Memory B cell (primary cell): ENCODE data around the gene CNOT3.

Experiments
- ATAC-seq: fragments of 150-1000 bp; cut with Tn5 transposase; 2 replicates; pipeline ENCODE4 v1.10.0; 2021; ENCODE audit warnings: low read depth, mild to moderate bottlenecking, moderate library complexity
- DNase-seq, 2 donors: peaks; one replicate each; pipeline ENCODE4 v3.0.0; 2022; ENCODE audit warnings: low spot score in 2 of 2
- H3K27ac Mint-ChIP-seq: one replicate; pipeline ENCODE4 v1.8.0; 2022; ENCODE audit warnings: mild to moderate bottlenecking, moderate library complexity, mixed read lengths
- H3K27me3 Mint-ChIP-seq: one replicate; pipeline ENCODE4 v1.8.0; 2022; ENCODE audit warnings: mixed read lengths
- H3K36me3 Mint-ChIP-seq: one replicate; pipeline ENCODE4 v1.8.0; 2022; ENCODE audit warnings: mild to moderate bottlenecking, mixed read lengths
- H3K4me1 Mint-ChIP-seq: one replicate; pipeline ENCODE4 v1.8.0; 2022; ENCODE audit warnings: mixed read lengths
- H3K4me3 Mint-ChIP-seq: one replicate; pipeline ENCODE4 v1.8.0; 2022; ENCODE audit warnings: mild to moderate bottlenecking, moderate library complexity, mixed read lengths
- H3K9me3 Mint-ChIP-seq: one replicate; pipeline ENCODE4 v1.8.0; 2022; ENCODE audit warnings: mixed read lengths

Gene CNOT3

GRCh38 chr19:54133312-54133956 is 4.1 kb upstream of the CNOT3 start:
- peaks cover 4% of the 10 kb centered on the region for H3K36me3 Mint-ChIP-seq
- DNase-seq: no peak
- H3K27ac Mint-ChIP-seq: no peak overlapping the region
- H3K4me3 Mint-ChIP-seq: no peak overlapping the region
- no peak for ATAC-seq
- H3K9me3 Mint-ChIP-seq: no peaks in the 10 kb centered on the region
- H3K4me1 Mint-ChIP-seq: peaks cover 10% of the 10 kb centered on the region
- H3K27me3 Mint-ChIP-seq: peaks cover 2% of the 10 kb centered on the region

GRCh38 chr19:54133957-54134590 is 3.5 kb upstream of the CNOT3 start:
- DNase-seq (no peak), ATAC-seq (no peak)
- Mint-ChIP-seq H3K27me3 (peaks cover 2% of the 10 kb centered on the region), H3K36me3 (peaks cover 4% of the 10 kb centered on the region), H3K4me1 (peaks cover 16% of the 10 kb centered on the region), H3K4me3 (no peak overlapping the region), H3K27ac (no peak overlapping the region), H3K9me3 (no peaks in the 10 kb centered on the region)

GRCh38 chr19:54136086-54136863 is 1.3 kb upstream of the CNOT3 start:
- Mint-ChIP-seq H3K27ac (peak overlapping the region; percentile 95), H3K36me3 (peaks cover 4% of the 10 kb centered on the region), H3K27me3 (peaks cover 2% of the 10 kb centered on the region), H3K4me1 (peaks cover 23% of the 10 kb centered on the region), H3K4me3 (peak overlapping the region; percentile 84), H3K9me3 (no peaks in the 10 kb centered on the region)
- ATAC-seq (no peak), DNase-seq (no peak)

- Mint-ChIP-seq H3K36me3 (peaks cover 6% of the 10 kb centered on the region), H3K27me3 (peaks cover 2% of the 10 kb centered on the region), H3K4me1 (peaks cover 27% of the 10 kb centered on the region)
Observed at GRCh38 chr19:54136864-54137698, 481 bp upstream of the CNOT3 start.

GRCh38 chr19:54138489-54139256 is 1.1 kb downstream of the CNOT3 start:
- Mint-ChIP-seq H3K9me3 (no peaks in the 10 kb centered on the region), H3K4me1 (peaks cover 30% of the 10 kb centered on the region), H3K27ac (peak overlapping the region; percentile 95), H3K4me3 (peak overlapping the region; percentile 84), H3K36me3 (peaks cover 16% of the 10 kb centered on the region), H3K27me3 (peaks cover 2% of the 10 kb centered on the region)
- ATAC-seq (no peak), DNase-seq (no peak)

More at GRCh38 chr19:54136864-54137698, 481 bp upstream of the CNOT3 start:
- Mint-ChIP-seq H3K9me3 (no peaks in the 10 kb centered on the region), H3K4me3 (peak overlapping the region; percentile 84), H3K27ac (peak overlapping the region; percentile 95)
- ATAC-seq: peak; percentile 75
- DNase-seq: peak; percentile 91 to 97

GRCh38 chr19:54141356-54141755 is 3.8 kb downstream of the CNOT3 start:
- Mint-ChIP-seq H3K36me3 (peaks cover 29% of the 10 kb centered on the region), H3K9me3 (no peaks in the 10 kb centered on the region), H3K4me1 (peaks cover 33% of the 10 kb centered on the region), H3K27me3 (no peaks in the 10 kb centered on the region), H3K4me3 (no peak overlapping the region), H3K27ac (no peak overlapping the region)
- ATAC-seq: no peak
- DNase-seq: no peak

GRCh38 chr19:54142166-54142780 is 4.7 kb downstream of the CNOT3 start:
- ATAC-seq (no peak), DNase-seq (no peak)
- Mint-ChIP-seq H3K9me3 (no peaks in the 10 kb centered on the region), H3K27ac (peak overlapping the region; percentile 42), H3K27me3 (no peaks in the 10 kb centered on the region), H3K36me3 (peaks cover 35% of the 10 kb centered on the region), H3K4me3 (no peak overlapping the region), H3K4me1 (peaks cover 30% of the 10 kb centered on the region)

- peaks cover 44% of the 10 kb centered on the region for H3K36me3 Mint-ChIP-seq
- ATAC-seq (no peak), DNase-seq (no peak)
- H3K4me3 Mint-ChIP-seq: no peak overlapping the region
- peak overlapping the region; percentile 50 for H3K27ac Mint-ChIP-seq
- H3K27me3 Mint-ChIP-seq: no peaks in the 10 kb centered on the region
- H3K9me3 Mint-ChIP-seq: no peaks in the 10 kb centered on the region
- peaks cover 20% of the 10 kb centered on the region for H3K4me1 Mint-ChIP-seq
Observed at GRCh38 chr19:54145541-54146158, 8.1 kb downstream of the CNOT3 start.

GRCh38 chr19:54147676-54148075 is 10.1 kb downstream of the CNOT3 start:
- Mint-ChIP-seq H3K4me3 (no peak overlapping the region), H3K27me3 (no peaks in the 10 kb centered on the region), H3K27ac (no peak overlapping the region), H3K36me3 (peaks cover 45% of the 10 kb centered on the region), H3K4me1 (peaks cover 11% of the 10 kb centered on the region), H3K9me3 (no peaks in the 10 kb centered on the region)
- DNase-seq (no peak), ATAC-seq (no peak)

GRCh38 chr19:54148158-54148557 is 10.6 kb downstream of the CNOT3 start:
- ATAC-seq (no peak), DNase-seq (no peak)
- no peaks in the 10 kb centered on the region for H3K27me3 Mint-ChIP-seq
- no peaks in the 10 kb centered on the region for H3K9me3 Mint-ChIP-seq
- H3K4me3 Mint-ChIP-seq: no peak overlapping the region
- no peak overlapping the region for H3K27ac Mint-ChIP-seq
- peaks cover 42% of the 10 kb centered on the region for H3K36me3 Mint-ChIP-seq
- peaks cover 11% of the 10 kb centered on the region for H3K4me1 Mint-ChIP-seq

- DNase-seq (no peak), ATAC-seq (no peak)
- Mint-ChIP-seq H3K4me3 (no peak overlapping the region), H3K9me3 (no peaks in the 10 kb centered on the region), H3K36me3 (peaks cover 39% of the 10 kb centered on the region), H3K27me3 (no peaks in the 10 kb centered on the region), H3K4me1 (peaks cover 9% of the 10 kb centered on the region), H3K27ac (no peak overlapping the region)
Observed at GRCh38 chr19:54149021-54149812, 11.7 kb downstream of the CNOT3 start.
